RWPE1 (cell line): ENCODE results near the gene SND1.

Source experiments
- CTCF ChIA-PET: fragments of 350-600 bp; sonication (Branson Sonifier 250); formaldehyde crosslinking; extraction: SDS; loops from one replicate; lab custom pipeline; 2021; lab: Yijun Ruan, JAX
- POLR2A ChIA-PET: fragments of 400-600 bp; formaldehyde crosslinking; extraction: SDS; loops from one replicate; lab custom pipeline; 2020; ENCODE audit warnings: antibody characterized with exemption; ENCODE audit not compliant: low non-redundant PET; lab: Yijun Ruan, JAX
- DNase-seq: peaks from one replicate; pipeline ENCODE4 v3.0.0; 2012; ENCODE audit warnings: low spot score
- H3K27ac ChIP-seq: fragments of 450-650 bp; 2 replicates; pipeline ENCODE4 v1.5.1; 2017
- TF ChIP-seq, protein P1 (sequence below): fragments of 450-650 bp; conservative IDR thresholded peaks from 2 replicates; pipeline ENCODE4 v1.5.1; 2017; ENCODE audit warnings: low read depth, mild to moderate bottlenecking

SND1 gene

DNA sequence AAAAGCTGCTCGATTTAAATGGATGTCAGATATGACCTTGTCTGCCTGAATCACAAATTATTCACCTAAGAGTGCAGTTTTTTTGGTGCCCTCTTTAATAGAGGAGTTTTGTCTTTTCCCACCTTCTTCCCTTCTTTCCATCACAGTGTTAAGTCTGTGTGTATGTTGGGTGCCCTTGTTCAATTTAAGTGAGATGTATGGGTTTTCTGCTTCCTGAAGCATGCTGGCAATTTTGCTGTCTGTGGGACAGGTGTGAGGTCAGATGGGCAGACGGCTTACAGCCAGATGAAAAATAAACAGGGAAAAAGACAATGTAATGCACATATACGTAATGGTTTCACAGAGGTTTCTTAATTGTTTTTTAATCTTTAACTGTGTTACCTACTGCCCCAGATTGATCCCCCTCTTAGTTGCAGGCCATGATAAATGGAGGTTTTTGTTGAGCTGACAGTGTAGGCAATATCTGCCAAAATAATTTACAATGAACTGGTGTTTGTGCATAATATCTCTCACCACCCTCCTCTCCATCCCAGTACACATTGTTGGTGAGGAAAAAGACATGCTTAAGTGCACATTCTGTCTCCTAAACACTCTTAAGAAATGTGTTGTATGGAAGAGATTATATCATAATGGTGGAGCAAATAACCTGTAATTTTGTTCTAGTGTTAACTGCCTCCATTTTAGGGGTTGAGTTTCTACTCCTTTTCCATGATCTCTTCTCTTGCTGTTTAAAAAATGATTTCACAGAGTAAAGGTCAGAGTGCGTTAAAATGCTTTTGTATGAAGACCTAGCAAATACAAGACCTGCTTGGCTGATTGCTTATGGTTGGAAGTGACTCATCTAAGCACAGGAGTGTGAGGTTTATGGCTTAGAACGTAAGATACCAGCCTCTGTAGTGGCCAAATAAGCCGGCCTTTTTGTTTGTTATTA is 255.4 kb downstream of the SND1 start:
- TF ChIP-seq, protein P1, sequence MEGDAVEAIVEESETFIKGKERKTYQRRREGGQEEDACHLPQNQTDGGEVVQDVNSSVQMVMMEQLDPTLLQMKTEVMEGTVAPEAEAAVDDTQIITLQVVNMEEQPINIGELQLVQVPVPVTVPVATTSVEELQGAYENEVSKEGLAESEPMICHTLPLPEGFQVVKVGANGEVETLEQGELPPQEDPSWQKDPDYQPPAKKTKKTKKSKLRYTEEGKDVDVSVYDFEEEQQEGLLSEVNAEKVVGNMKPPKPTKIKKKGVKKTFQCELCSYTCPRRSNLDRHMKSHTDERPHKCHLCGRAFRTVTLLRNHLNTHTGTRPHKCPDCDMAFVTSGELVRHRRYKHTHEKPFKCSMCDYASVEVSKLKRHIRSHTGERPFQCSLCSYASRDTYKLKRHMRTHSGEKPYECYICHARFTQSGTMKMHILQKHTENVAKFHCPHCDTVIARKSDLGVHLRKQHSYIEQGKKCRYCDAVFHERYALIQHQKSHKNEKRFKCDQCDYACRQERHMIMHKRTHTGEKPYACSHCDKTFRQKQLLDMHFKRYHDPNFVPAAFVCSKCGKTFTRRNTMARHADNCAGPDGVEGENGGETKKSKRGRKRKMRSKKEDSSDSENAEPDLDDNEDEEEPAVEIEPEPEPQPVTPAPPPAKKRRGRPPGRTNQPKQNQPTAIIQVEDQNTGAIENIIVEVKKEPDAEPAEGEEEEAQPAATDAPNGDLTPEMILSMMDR = no peak
- ChIA-PET CTCF (no interaction called here), POLR2A (no interaction called here)
- no peak for DNase-seq
- H3K27ac ChIP-seq = no peak overlapping the region

DNA sequence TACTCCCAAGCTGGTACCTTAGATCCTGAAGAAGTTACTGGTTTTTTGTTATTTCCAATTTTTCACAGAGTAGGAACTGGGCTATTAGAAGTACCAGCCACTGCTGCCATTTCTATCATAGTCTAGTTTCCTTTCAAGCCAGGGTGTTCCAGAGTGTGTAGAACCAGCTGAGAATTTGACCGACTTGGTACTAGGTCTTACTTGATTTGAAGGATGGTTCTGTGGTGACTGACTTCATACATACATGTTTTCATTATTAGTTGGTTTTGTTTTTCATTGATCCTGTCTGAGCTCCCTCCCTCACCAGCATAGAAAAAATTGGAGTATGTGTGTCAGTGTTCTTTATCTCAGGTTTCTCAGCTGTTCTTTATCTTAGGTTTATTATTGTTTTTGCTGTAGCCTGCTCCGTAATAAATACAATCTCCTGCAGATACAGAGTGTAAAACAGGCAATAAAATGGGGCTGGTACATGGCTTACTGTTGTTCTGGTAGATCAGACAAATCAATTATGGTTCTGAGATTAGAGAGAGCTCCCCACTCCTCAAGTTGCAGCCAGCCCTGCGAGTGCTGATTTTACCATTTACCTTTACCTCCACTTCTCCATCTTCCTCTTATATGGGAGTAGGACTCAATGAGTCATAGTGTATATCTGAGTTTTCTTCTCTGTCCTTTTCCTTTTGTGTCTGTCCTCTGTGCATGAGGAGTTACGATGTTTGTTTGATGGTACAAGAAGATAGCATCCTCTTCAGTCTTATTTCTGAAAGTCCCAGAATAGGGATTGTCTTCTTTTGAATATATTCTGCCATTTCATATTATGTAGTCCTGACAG is 256.6 kb downstream of the SND1 start:
- ChIA-PET POLR2A (no interaction called here), CTCF (interaction anchor here (0.7 kb wide), 2 partner anchors 9 to 291 kb away, joined by 3 to 6 read pairs; no protein-coding TSS in a partner anchor)
- TF ChIP-seq, protein P1 = no peak
- H3K27ac ChIP-seq = no peak overlapping the region
- no peak for DNase-seq

DNA sequence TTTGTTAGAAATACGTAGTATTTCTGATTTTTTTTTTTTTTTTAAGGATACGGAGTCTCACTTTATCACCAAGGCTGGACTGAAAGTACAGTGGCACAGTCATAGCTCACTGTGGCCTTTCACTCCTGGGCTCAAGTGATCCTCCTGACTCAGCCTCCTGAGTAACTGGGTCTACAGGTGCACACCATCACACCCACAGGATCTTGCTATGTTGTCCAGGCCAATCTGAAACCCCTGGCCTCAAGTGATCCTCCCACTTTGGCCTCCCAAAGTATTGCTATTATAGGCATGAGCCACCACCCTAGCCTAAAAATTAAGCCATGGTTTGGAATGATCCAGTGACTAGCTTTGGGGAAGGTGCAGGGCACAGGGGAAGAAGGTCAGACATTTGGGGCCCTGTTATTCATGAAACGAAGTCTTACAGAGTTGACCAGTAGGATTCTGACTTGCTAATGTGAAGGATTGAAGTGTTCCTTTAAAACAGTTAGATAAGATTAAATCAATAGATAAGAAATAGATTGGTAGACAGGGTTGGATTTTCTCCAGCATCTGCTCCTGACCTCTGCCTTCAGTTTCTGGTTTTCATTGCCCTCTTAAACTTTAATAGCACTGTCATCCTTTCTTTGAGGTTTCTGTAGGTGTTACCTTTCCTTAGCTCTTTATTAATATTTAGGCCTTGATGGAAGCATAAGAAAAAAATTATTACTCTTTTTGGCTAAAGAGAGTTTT is 257.6 kb downstream of the SND1 start:
- H3K27ac ChIP-seq = no peak overlapping the region
- CTCF ChIA-PET = interaction anchor here (0.7 kb wide), 2 partner anchors 8 to 290 kb away, joined by 3 to 6 read pairs; no protein-coding TSS in a partner anchor
- DNase-seq = no peak
- POLR2A ChIA-PET = no interaction called here
- TF ChIP-seq, protein P1 = no peak

DNA sequence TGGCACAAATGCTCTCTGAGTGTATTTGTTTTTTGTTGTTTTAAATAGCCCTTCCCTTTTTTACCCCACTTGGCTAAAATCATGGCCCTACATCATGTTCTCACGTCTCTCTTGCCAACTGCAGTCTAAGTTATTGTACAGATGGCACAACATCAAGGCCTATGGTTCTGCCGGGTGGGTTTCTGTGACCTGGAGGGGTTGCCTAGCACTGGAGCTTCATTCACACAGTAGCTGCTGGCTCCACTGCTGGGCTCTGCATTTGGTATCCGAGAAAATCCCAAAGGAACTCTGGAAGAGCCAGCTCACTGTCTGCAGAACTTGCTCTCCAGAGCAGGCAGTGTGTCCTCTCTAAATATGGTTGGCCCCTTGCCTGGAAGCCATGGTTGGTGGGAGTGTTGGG is 258.7 kb downstream of the SND1 start:
- DNase-seq = no peak
- CTCF ChIA-PET = no interaction called here
- H3K27ac ChIP-seq = no peak overlapping the region
- POLR2A ChIA-PET = no interaction called here
- TF ChIP-seq, protein P1 = no peak

DNA sequence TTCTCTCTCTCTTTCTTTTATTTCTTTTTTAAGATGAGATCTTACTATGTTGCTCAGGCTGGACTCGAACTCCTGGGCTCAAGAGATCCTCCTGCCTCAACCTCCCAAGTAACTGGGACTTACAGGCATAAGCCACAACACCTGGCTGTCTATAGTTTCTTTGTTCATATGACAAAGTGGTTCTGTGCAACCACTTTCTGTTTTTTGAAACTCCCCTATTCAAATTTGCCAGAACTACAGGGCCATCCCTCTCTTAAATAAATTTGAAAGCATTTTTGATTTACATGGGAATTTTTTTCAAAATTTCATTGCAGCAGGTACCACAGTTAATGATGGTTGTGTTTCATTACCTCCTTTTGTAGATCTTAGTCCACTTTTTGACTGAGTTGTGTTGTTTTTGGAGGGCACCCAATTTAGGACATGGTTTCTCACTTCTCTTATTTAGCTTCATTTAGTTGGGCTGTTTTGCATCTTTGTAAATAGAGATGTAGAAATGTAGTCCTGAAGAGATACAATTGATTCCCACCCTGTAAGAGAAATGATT is 260.0 kb downstream of the SND1 start:
- TF ChIP-seq, protein P1 = no peak
- no peak for DNase-seq
- ChIA-PET CTCF (no interaction called here), POLR2A (no interaction called here)
- no peak overlapping the region for H3K27ac ChIP-seq

DNA sequence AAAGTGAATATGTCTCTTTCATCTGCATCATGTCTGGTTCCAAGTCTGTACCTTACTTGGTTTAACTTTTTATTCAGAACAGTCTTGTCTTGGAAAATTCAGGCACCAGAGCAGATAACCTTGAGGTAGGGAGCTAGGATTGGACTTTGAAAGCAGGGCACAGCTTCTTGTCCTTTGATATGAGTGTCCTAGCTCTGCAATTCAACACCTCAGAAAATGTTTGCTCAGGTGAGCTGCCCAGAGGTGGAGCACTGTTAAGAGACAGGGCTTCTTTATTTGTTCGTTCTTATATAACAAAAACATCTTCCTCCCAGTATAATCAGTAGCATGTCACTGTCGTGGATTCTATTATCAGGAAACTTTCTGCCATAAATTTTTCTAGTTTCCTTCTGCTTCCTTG is 260.9 kb downstream of the SND1 start:
- POLR2A ChIA-PET = no interaction called here
- CTCF ChIA-PET = interaction anchor here (0.6 kb wide), 1 partner anchor 222 kb away, joined by 3 read pairs; no protein-coding TSS in a partner anchor

More for the DNA sequence above, 260.9 kb downstream of the SND1 start:
- TF ChIP-seq, protein P1 = no peak
- no peak overlapping the region for H3K27ac ChIP-seq
- DNase-seq = no peak
